ENCODE measurements around the gene CACNA1I. TPM values are rescaled to one million over a fixed set of nuclear protein-coding genes. Genes with fewer than 3 reads are reported as not detected.

Gene CACNA1I
- total and polyA plus RNA-seq, 4 donors, result 0.16 to 0.33 TPM; not detected in 2

GRCh38 chr22:39689421-39689820 is 118.9 kb downstream of the CACNA1I start:
- ATAC-seq (ENCODE audit: low FRiP score), result no peak
- intact Hi-C loops (cut with DNase I), result no loop called here
- H3K27me3 ChIP-seq (ENCODE audit: control insufficient read depth in 1 of 2, insufficient read depth in 2 of 2, low read length in 1 of 2), result no peaks in the 10 kb centered on the region
- no peaks in the 10 kb centered on the region for H3K36me3 ChIP-seq (ENCODE audit: control insufficient read depth in 1 of 2, insufficient read depth in 2 of 2, low read length in 1 of 2)
- WGBS, 2 donors, result 76 to 79% methylated on average over 10 of the region's 10 CpGs
- no peaks in the 10 kb centered on the region for H3K4me1 ChIP-seq (ENCODE audit: control insufficient read depth in 1 of 2, insufficient read depth in 2 of 2, low read length in 2 of 2)
- DNase-seq, result no peak
- no peaks in the 10 kb centered on the region for H3K9me3 ChIP-seq (ENCODE audit: control insufficient read depth, low read length)
- no peak overlapping the region for H3K4me3 ChIP-seq (ENCODE audit: low read length in 2 of 2)
- no peak overlapping the region for H3K27ac ChIP-seq (ENCODE audit: low read depth in 1 of 2, low read length in 2 of 2)

GRCh38 chr22:39690881-39691605 is 120.5 kb downstream of the CACNA1I start:
- ATAC-seq (ENCODE audit: low FRiP score), result no peak
- WGBS, 2 donors, result 9 to 11% methylated on average over 25 of the region's 25 CpGs
- Histone ChIP-seq H3K27ac (ENCODE audit: low read depth in 1 of 2, low read length in 2 of 2) (no peak overlapping the region), H3K27me3 (ENCODE audit: control insufficient read depth in 1 of 2, insufficient read depth in 2 of 2, low read length in 1 of 2) (no peaks in the 10 kb centered on the region), H3K36me3 (ENCODE audit: control insufficient read depth in 1 of 2, insufficient read depth in 2 of 2, low read length in 1 of 2) (no peaks in the 10 kb centered on the region), H3K9me3 (ENCODE audit: control insufficient read depth, low read length) (no peaks in the 10 kb centered on the region), H3K4me3 (ENCODE audit: low read length in 2 of 2) (no peak overlapping the region), H3K4me1 (ENCODE audit: control insufficient read depth in 1 of 2, insufficient read depth in 2 of 2, low read length in 2 of 2) (no peaks in the 10 kb centered on the region)
- intact Hi-C loops (cut with DNase I), result no loop called here
- DNase-seq, result no peak

GRCh38 chr22:39693943-39694500 is 123.5 kb downstream of the CACNA1I start:
- Histone ChIP-seq H3K27me3 (ENCODE audit: control insufficient read depth in 1 of 2, insufficient read depth in 2 of 2, low read length in 1 of 2) (no peaks in the 10 kb centered on the region), H3K36me3 (ENCODE audit: control insufficient read depth in 1 of 2, insufficient read depth in 2 of 2, low read length in 1 of 2) (no peaks in the 10 kb centered on the region), H3K4me1 (ENCODE audit: control insufficient read depth in 1 of 2, insufficient read depth in 2 of 2, low read length in 2 of 2) (no peaks in the 10 kb centered on the region), H3K4me3 (ENCODE audit: low read length in 2 of 2) (no peak overlapping the region), H3K27ac (ENCODE audit: low read depth in 1 of 2, low read length in 2 of 2) (no peak overlapping the region), H3K9me3 (ENCODE audit: control insufficient read depth, low read length) (no peaks in the 10 kb centered on the region)
- intact Hi-C loops (cut with DNase I), result no loop called here
- DNase-seq (no peak), ATAC-seq (ENCODE audit: low FRiP score) (no peak)
- 51 to 54% methylated on average over 13 to 14 of the region's 14 CpGs for WGBS, 2 donors

DNA sequence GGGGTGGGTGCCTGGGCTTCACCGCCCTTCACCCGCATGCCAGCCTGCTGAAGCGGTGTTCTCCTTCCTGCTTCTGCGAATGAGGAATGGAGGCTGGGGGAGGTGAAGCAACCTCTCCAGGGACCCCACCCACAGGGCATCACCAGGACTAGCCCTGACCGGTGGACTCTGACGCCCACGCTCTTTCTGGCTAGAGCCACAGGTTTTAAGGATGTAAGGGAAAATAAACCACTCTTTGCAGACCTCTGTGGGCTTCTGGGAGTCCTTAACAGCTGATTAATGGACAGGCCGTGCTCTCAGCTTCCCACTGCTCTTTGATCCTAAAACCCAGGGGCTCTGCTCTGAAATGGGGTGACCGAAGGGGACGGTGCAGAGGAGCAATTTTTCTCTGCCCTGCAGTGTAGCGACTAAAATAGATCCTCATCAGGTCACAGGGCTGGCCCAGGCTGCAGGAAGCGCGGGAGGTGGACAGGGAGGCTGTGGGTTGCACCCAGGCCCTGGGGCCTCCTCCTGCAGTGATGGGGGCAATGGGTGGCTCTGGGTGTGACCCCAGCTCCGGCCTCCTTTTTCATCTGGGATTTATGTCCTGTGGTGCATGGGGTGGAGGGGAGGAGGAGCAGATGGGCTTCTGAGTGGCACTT is 127.4 kb downstream of the CACNA1I start:
- Histone ChIP-seq H3K27me3 (ENCODE audit: control insufficient read depth in 1 of 2, insufficient read depth in 2 of 2, low read length in 1 of 2) (no peaks in the 10 kb centered on the region), H3K36me3 (ENCODE audit: control insufficient read depth in 1 of 2, insufficient read depth in 2 of 2, low read length in 1 of 2) (no peaks in the 10 kb centered on the region), H3K4me3 (ENCODE audit: low read length in 2 of 2) (no peak overlapping the region), H3K4me1 (ENCODE audit: control insufficient read depth in 1 of 2, insufficient read depth in 2 of 2, low read length in 2 of 2) (no peaks in the 10 kb centered on the region), H3K27ac (ENCODE audit: low read depth in 1 of 2, low read length in 2 of 2) (no peak overlapping the region), H3K9me3 (ENCODE audit: control insufficient read depth, low read length) (no peaks in the 10 kb centered on the region)
- 43 to 51% methylated on average over 14 of the region's 14 CpGs for WGBS, 2 donors
- intact Hi-C loops (cut with DNase I), result no loop called here
- no peak for DNase-seq
- no peak for ATAC-seq (ENCODE audit: low FRiP score)

DNA sequence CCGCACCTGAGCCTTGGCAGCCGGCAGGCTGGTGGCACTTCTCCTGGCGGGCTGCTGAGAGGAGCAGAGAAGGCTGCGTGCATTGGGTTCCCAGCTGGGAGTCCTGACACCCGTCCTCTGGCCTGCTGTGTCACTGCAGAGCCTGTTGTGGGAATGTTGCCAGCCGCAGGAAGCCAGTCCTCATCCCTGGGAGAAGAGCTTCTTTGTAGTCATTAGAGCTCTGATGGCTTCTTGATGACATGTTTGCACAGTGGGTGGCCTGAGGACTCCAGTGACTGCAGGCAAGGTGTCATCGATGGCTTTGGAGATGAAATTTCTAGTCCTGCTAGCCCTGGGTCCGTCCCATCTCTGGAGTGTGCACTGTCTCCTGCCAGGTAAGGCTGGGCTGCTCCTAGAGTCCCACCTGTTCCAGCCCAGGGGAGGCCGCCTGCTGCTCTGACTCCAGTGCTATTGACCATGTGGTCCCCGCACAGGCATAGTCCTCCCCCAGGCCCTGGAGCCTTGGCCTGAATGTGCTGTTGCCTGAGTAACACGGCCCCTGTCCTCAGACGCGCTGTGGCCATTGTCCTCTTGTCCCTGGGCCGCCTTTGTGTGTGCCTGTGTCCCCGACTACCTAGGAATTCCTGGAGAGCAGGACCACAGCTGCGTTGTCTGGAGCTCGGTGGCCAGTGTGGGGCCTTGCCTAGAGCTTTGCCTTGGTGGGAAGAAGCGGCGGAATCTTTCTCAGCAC is 129.2 kb downstream of the CACNA1I start:
- Histone ChIP-seq H3K9me3 (ENCODE audit: control insufficient read depth, low read length) (no peaks in the 10 kb centered on the region), H3K4me3 (ENCODE audit: low read length in 2 of 2) (no peak overlapping the region), H3K4me1 (ENCODE audit: control insufficient read depth in 1 of 2, insufficient read depth in 2 of 2, low read length in 2 of 2) (no peaks in the 10 kb centered on the region), H3K27me3 (ENCODE audit: control insufficient read depth in 1 of 2, insufficient read depth in 2 of 2, low read length in 1 of 2) (no peaks in the 10 kb centered on the region), H3K36me3 (ENCODE audit: control insufficient read depth in 1 of 2, insufficient read depth in 2 of 2, low read length in 1 of 2) (no peaks in the 10 kb centered on the region), H3K27ac (ENCODE audit: low read depth in 1 of 2, low read length in 2 of 2) (no peak overlapping the region)
- no peak for DNase-seq
- WGBS, 2 donors, result 73 to 74% methylated on average over 19 of the region's 19 CpGs
- intact Hi-C loops (cut with DNase I), result no loop called here
- ATAC-seq (ENCODE audit: low FRiP score), result no peak

DNA sequence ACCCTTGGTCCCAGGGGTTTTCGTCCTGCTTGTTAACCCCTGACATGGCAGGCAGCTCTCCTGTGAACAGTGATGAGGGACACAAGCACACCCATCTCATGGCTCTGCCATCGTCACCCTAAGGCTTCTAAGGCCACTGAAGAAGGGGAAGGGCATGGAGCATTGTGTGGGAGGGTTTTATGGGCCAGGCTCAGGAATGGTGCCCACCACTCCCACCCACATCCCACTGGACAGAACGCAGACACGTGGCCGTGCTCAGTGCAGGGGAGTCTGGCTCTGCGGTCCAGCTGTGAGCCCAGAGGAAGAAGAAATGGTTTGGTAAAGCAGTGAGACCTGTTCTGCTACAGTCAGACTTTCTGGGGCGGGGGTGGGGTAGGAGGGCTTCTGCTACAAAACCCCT is 130.0 kb downstream of the CACNA1I start:
- Histone ChIP-seq H3K36me3 (ENCODE audit: control insufficient read depth in 1 of 2, insufficient read depth in 2 of 2, low read length in 1 of 2) (no peaks in the 10 kb centered on the region), H3K9me3 (ENCODE audit: control insufficient read depth, low read length) (no peaks in the 10 kb centered on the region), H3K27me3 (ENCODE audit: control insufficient read depth in 1 of 2, insufficient read depth in 2 of 2, low read length in 1 of 2) (no peaks in the 10 kb centered on the region), H3K4me3 (ENCODE audit: low read length in 2 of 2) (no peak overlapping the region), H3K27ac (ENCODE audit: low read depth in 1 of 2, low read length in 2 of 2) (no peak overlapping the region), H3K4me1 (ENCODE audit: control insufficient read depth in 1 of 2, insufficient read depth in 2 of 2, low read length in 2 of 2) (no peaks in the 10 kb centered on the region)
- WGBS, 2 donors, result 70 to 71% methylated on average over 7 of the region's 7 CpGs
- DNase-seq, result no peak
- ATAC-seq (ENCODE audit: low FRiP score), result no peak
- intact Hi-C loops (cut with DNase I), result no loop called here

DNA sequence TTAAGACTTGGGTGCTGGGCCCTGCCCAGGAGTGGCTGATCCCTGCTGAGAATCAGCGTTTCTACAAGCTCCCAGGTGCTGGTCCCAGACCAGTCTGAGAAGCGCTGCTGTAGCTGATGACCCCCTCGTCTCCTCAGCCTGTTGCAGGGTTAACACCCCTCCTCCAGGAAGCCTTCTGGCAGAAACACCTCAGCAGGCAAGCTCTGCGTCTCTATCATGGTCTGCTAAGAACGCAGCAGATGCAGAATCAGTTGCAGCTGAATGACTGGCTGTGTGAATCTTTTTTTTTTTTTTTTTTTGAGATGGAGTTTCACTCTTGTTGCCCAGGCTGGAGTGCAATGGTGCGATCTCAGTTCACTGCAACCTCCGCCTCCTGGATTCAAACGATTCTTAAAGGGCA is 132.5 kb downstream of the CACNA1I start:
- intact Hi-C loops (cut with DNase I), result no loop called here
- WGBS, 2 donors, result 72 to 75% methylated on average over 8 of the region's 8 CpGs
- no peaks in the 10 kb centered on the region for H3K9me3 ChIP-seq (ENCODE audit: control insufficient read depth, low read length)
- no peaks in the 10 kb centered on the region for H3K27me3 ChIP-seq (ENCODE audit: control insufficient read depth in 1 of 2, insufficient read depth in 2 of 2, low read length in 1 of 2)
- no peak overlapping the region for H3K4me3 ChIP-seq (ENCODE audit: low read length in 2 of 2)
- H3K4me1 ChIP-seq (ENCODE audit: control insufficient read depth in 1 of 2, insufficient read depth in 2 of 2, low read length in 2 of 2), result no peaks in the 10 kb centered on the region
- no peaks in the 10 kb centered on the region for H3K36me3 ChIP-seq (ENCODE audit: control insufficient read depth in 1 of 2, insufficient read depth in 2 of 2, low read length in 1 of 2)
- ATAC-seq (ENCODE audit: low FRiP score) (no peak), DNase-seq (no peak)
- H3K27ac ChIP-seq (ENCODE audit: low read depth in 1 of 2, low read length in 2 of 2), result no peak overlapping the region

GRCh38 chr22:39703928-39704639 is 133.5 kb downstream of the CACNA1I start:
- H3K4me3 ChIP-seq (ENCODE audit: low read length in 2 of 2), result no peak overlapping the region
- no peak for ATAC-seq (ENCODE audit: low FRiP score)
- H3K36me3 ChIP-seq (ENCODE audit: control insufficient read depth in 1 of 2, insufficient read depth in 2 of 2, low read length in 1 of 2), result no peaks in the 10 kb centered on the region
- no peaks in the 10 kb centered on the region for H3K9me3 ChIP-seq (ENCODE audit: control insufficient read depth, low read length)
- H3K4me1 ChIP-seq (ENCODE audit: control insufficient read depth in 1 of 2, insufficient read depth in 2 of 2, low read length in 2 of 2), result no peaks in the 10 kb centered on the region
- H3K27me3 ChIP-seq (ENCODE audit: control insufficient read depth in 1 of 2, insufficient read depth in 2 of 2, low read length in 1 of 2), result no peaks in the 10 kb centered on the region
- intact Hi-C loops (cut with DNase I), result no loop called here
- DNase-seq, result no peak
- 53 to 58% methylated on average over 17 of the region's 17 CpGs for WGBS, 2 donors
- no peak overlapping the region for H3K27ac ChIP-seq (ENCODE audit: low read depth in 1 of 2, low read length in 2 of 2)
